Neuronal stem cell (in vitro differentiated cells): Measurements from ENCODE around the gene VPS37B.

Experiments used
- DNase-seq: peaks from one replicate; pipeline ENCODE4 v3.0.0-alpha.2; 2013; ENCODE audit warnings: low spot score
- H2AFZ ChIP-seq: one replicate; pipeline ENCODE4 v1.6.1; 2013; ENCODE audit warnings: mild to moderate bottlenecking, low read length, inconsistent platforms
- H2AK5ac ChIP-seq: 2 replicates; pipeline ENCODE4 v1.6.1; 2013; ENCODE audit warnings: low read depth, mild to moderate bottlenecking, inconsistent platforms, low read length, moderate library complexity, mixed read lengths
- H2BK120ac ChIP-seq: 2 replicates; pipeline ENCODE4 v1.6.1; 2013; ENCODE audit warnings: low read depth, mild to moderate bottlenecking, inconsistent platforms, low read length, moderate library complexity, mixed read lengths
- H2BK12ac ChIP-seq: one replicate; pipeline ENCODE4 v1.6.1; 2013; ENCODE audit warnings: low read length, inconsistent platforms
- H2BK15ac ChIP-seq: 2 replicates; pipeline ENCODE4 v1.6.1; 2013; ENCODE audit warnings: mild to moderate bottlenecking, low read length, inconsistent platforms, mixed read lengths
- H2BK5ac ChIP-seq: one replicate; pipeline ENCODE4 v1.6.1; 2013; ENCODE audit warnings: inconsistent platforms, mild to moderate bottlenecking, low read length, moderate library complexity
- H3K14ac ChIP-seq: one replicate; pipeline ENCODE4 v1.6.1; 2013; ENCODE audit warnings: low read length, inconsistent platforms
- H3K18ac ChIP-seq: 2 replicates; pipeline ENCODE4 v1.6.1; 2013; ENCODE audit warnings: low read length, inconsistent platforms
- H3K23ac ChIP-seq: 2 replicates; pipeline ENCODE4 v1.6.1; 2013; ENCODE audit warnings: low read depth, mild to moderate bottlenecking, mixed read lengths, low read length, inconsistent platforms; ENCODE audit not compliant: poor library complexity
- H3K27ac ChIP-seq: replicated peaks from 3 replicates; pipeline ENCODE4 v1.5.1; 2013; ENCODE audit warnings: low read length, inconsistent platforms
- H3K27me3 ChIP-seq, 3 experiments: 2 replicates each; pipeline ENCODE4 v1.6.1; 2013; ENCODE audit warnings: low read length in 3 of 3, mild to moderate bottlenecking in 2 of 3, inconsistent platforms in 1 of 3, low read depth in 1 of 3, mixed read lengths in 1 of 3, moderate library complexity in 1 of 3; ENCODE audit not compliant: control insufficient read depth in 3 of 3, insufficient read depth in 3 of 3
- H3K36me3 ChIP-seq, 2 donors: replicated peaks in 1 of 2; 2 replicates each; pipeline ENCODE4 v1.6.1; 2013; ENCODE audit warnings: low read length in 2 of 2; ENCODE audit not compliant: control insufficient read depth in 2 of 2, insufficient read depth in 2 of 2
- H3K4ac ChIP-seq: 2 replicates; pipeline ENCODE4 v1.6.1; 2013; ENCODE audit warnings: inconsistent platforms, mild to moderate bottlenecking, low read length, moderate library complexity
- H3K4me1 ChIP-seq, 2 donors: 1 replicate in 1 of 2; 2 replicates in 1 of 2; pipeline ENCODE4 v1.6.1; 2013; ENCODE audit warnings: low read length in 2 of 2, low read depth in 1 of 2; ENCODE audit not compliant: control insufficient read depth in 2 of 2, insufficient read depth in 1 of 2
- H3K4me2 ChIP-seq: one replicate; pipeline ENCODE4 v1.6.1; 2013; ENCODE audit warnings: mild to moderate bottlenecking, low read length, inconsistent platforms; ENCODE audit not compliant: insufficient read depth, poor library complexity, severe bottlenecking
- H3K4me3 ChIP-seq, 2 donors: 2 replicates each; pipeline ENCODE4 v1.5.1; 2013; ENCODE audit warnings: low read length in 2 of 2, mild to moderate bottlenecking in 2 of 2, inconsistent platforms in 1 of 2, moderate library complexity in 1 of 2
- H3K79me1 ChIP-seq: one replicate; pipeline ENCODE4 v1.6.1; 2013; ENCODE audit warnings: low read depth, mild to moderate bottlenecking, inconsistent platforms, low read length, moderate library complexity
- H3K9ac ChIP-seq: one replicate; pipeline ENCODE4 v1.6.1; 2013; ENCODE audit warnings: mild to moderate bottlenecking, low read depth, low read length, inconsistent platforms; ENCODE audit not compliant: poor library complexity
- H3K9me3 ChIP-seq, 2 donors: replicated peaks in 1 of 2; 2 replicates each; pipeline versions ENCODE3 to v1.6.1; 2013; ENCODE audit warnings: low read length in 2 of 2, mild to moderate bottlenecking in 2 of 2, inconsistent platforms in 1 of 2, low read depth in 1 of 2, mixed read lengths in 1 of 2, moderate library complexity in 1 of 2; ENCODE audit not compliant: control insufficient read depth in 2 of 2, insufficient read depth in 1 of 2
- H4K8ac ChIP-seq: one replicate; pipeline ENCODE4 v1.6.1; 2013; ENCODE audit warnings: low read depth, mild to moderate bottlenecking, inconsistent platforms, low read length, moderate library complexity
- H4K91ac ChIP-seq: one replicate; pipeline ENCODE4 v1.6.1; 2013; ENCODE audit warnings: low read length, low read depth, mild to moderate bottlenecking, inconsistent platforms; ENCODE audit not compliant: poor library complexity
- WGBS, 2 donors: extraction: QIAGEN DNeasy Blood & Tissue Kit; methylation state at CpG; one replicate each; pipeline ENCODE4 v1.1.7; 2013; ENCODE audit warnings: missing lambda C conversion rate in 2 of 2, mixed read lengths in 1 of 2; ENCODE audit not compliant: insufficient read length in 2 of 2, insufficient replicate concordance in 1 of 2; ENCODE audit errors: extremely low coverage in 2 of 2; 5-methylcytosine and 5-hydroxymethylcytosine counted together

Gene VPS37B

GRCh38 chr12:122870867-122871664 is 24.9 kb downstream of the VPS37B start:
- Histone ChIP-seq H4K8ac (no peak overlapping the region), H3K23ac (no peak overlapping the region), H4K91ac (no peak overlapping the region), H2BK12ac (no peak overlapping the region), H3K4me3 (peak overlapping the region in 1 of 2 donors; percentile 33), H3K27me3 (no peaks in the 10 kb centered on the region), H3K4ac (no peak overlapping the region), H3K79me1 (no peaks in the 10 kb centered on the region), H3K9me3 (peaks cover 0 to 2% of the 10 kb centered on the region in 2 donors), H3K18ac (peak overlapping the region; percentile 23), H3K14ac (no peak overlapping the region), H2AFZ (peak overlapping the region; percentile 27), H2BK120ac (no peak overlapping the region), H3K36me3 (peaks cover 25 to 47% of the 10 kb centered on the region in 2 donors), H3K27ac (no peak overlapping the region), H3K4me1 (peaks cover 30 to 43% of the 10 kb centered on the region in 2 donors), H2BK15ac (no peak overlapping the region), H3K9ac (no peak overlapping the region), H2AK5ac (no peak overlapping the region), H2BK5ac (no peak overlapping the region), H3K4me2 (no peak overlapping the region)
- no peak for DNase-seq
- WGBS, 2 donors, result no CpG with 5 or more reads among the region's 15 CpGs

GRCh38 chr12:122870163-122870842 is 25.6 kb downstream of the VPS37B start:
- H2BK120ac ChIP-seq, result no peak overlapping the region
- H4K91ac ChIP-seq, result no peak overlapping the region
- H3K79me1 ChIP-seq, result no peaks in the 10 kb centered on the region
- H3K14ac ChIP-seq, result no peak overlapping the region
- no peaks in the 10 kb centered on the region for H3K27me3 ChIP-seq
- peaks cover 0 to 2% of the 10 kb centered on the region in 2 donors for H3K9me3 ChIP-seq
- no peak overlapping the region for H2AK5ac ChIP-seq
- H3K4me2 ChIP-seq, result no peak overlapping the region
- peaks cover 28 to 43% of the 10 kb centered on the region in 2 donors for H3K4me1 ChIP-seq
- no peak overlapping the region for H2BK12ac ChIP-seq
- H3K27ac ChIP-seq, result no peak overlapping the region
- no peak overlapping the region for H3K9ac ChIP-seq
- no peak overlapping the region for H4K8ac ChIP-seq
- no peak overlapping the region for H2BK15ac ChIP-seq
- no peak overlapping the region for H3K4me3 ChIP-seq
- no peak overlapping the region for H2AFZ ChIP-seq
- peak overlapping the region; percentile 23 for H3K18ac ChIP-seq
- no peak for DNase-seq
- H3K36me3 ChIP-seq, result peaks cover 29 to 55% of the 10 kb centered on the region in 2 donors
- peak overlapping the region; percentile 53 for H3K23ac ChIP-seq
- no CpG with 5 or more reads among the region's 11 CpGs for WGBS, 2 donors
- no peak overlapping the region for H2BK5ac ChIP-seq
- H3K4ac ChIP-seq, result no peak overlapping the region

GRCh38 chr12:122869207-122869973 is 26.5 kb downstream of the VPS37B start:
- H2AFZ ChIP-seq, result no peak overlapping the region
- no peak overlapping the region for H3K4me3 ChIP-seq
- no peaks in the 10 kb centered on the region for H3K27me3 ChIP-seq
- peaks cover 0 to 2% of the 10 kb centered on the region in 2 donors for H3K9me3 ChIP-seq
- no peak overlapping the region for H2BK120ac ChIP-seq
- H4K91ac ChIP-seq, result no peak overlapping the region
- H3K36me3 ChIP-seq, result peaks cover 32 to 64% of the 10 kb centered on the region in 2 donors
- H2AK5ac ChIP-seq, result no peak overlapping the region
- H3K14ac ChIP-seq, result no peak overlapping the region
- no peak overlapping the region for H3K18ac ChIP-seq
- peaks cover 28 to 43% of the 10 kb centered on the region in 2 donors for H3K4me1 ChIP-seq
- H3K4ac ChIP-seq, result no peak overlapping the region
- H3K4me2 ChIP-seq, result no peak overlapping the region
- no peak overlapping the region for H3K9ac ChIP-seq
- no peak for DNase-seq
- whole genome bisulfite sequencing, 2 donors, result no CpG with 5 or more reads among the region's 8 CpGs
- H2BK12ac ChIP-seq, result no peak overlapping the region
- H3K79me1 ChIP-seq, result no peaks in the 10 kb centered on the region
- no peak overlapping the region for H3K27ac ChIP-seq
- H2BK5ac ChIP-seq, result no peak overlapping the region
- H3K23ac ChIP-seq, result no peak overlapping the region
- H4K8ac ChIP-seq, result no peak overlapping the region
- H2BK15ac ChIP-seq, result no peak overlapping the region
